K562 (cell line): Measurements from ENCODE around the gene GAS2L2. TPM values are rescaled to one million over a fixed set of nuclear protein-coding genes. Genes with fewer than 3 reads are reported as not detected.

Experiments
- ATAC-seq: fragments of 200-7000 bp; cut with Tn5 transposase; 3 replicates; pipeline ENCODE4 v1.9.1; 2020; ENCODE audit warnings: moderate library complexity
- BruUV-seq: library from RNA; stranded (reverse); fragments of 400-500 nt; replicated peaks from 2 replicates; lab custom pipeline; 2021; lab: Mats Ljungman, UMichigan
- CTCF ChIA-PET: fragments of 300-600 bp; formaldehyde crosslinking; extraction: SDS; loops from one replicate; lab custom pipeline; 2021; ENCODE audit warnings: low intra/inter-chr PET ratio; lab: Yijun Ruan, JAX
- POLR2A ChIA-PET: fragments of 300-600, 350-650 bp; sonication (Branson Sonifier 250); formaldehyde crosslinking; extraction: SDS; loops from one replicate; lab custom pipeline; 2021; ENCODE audit warnings: antibody characterized with exemption, inconsistent platforms; lab: Yijun Ruan, JAX
- DNase-seq, 4 experiments: peaks; one replicate each; pipeline versions ENCODE4 v3.0.0 to v3.0.0-alpha.2; 2011 to 2018; ENCODE audit warnings: low spot score in 3 of 4, mixed read lengths in 3 of 4; ENCODE audit errors: extremely low read depth in 1 of 4
- FAIRE-seq: peaks from 2 replicates; lab custom pipeline; 2011; peaks lifted over from hg19 to GRCh38; lab: Jason Lieb, UNC
- H2AFZ ChIP-seq: 2 replicates; pipeline ENCODE4 v1.6.0; 2011; ENCODE audit warnings: low read depth, low read length, control low read depth, inconsistent platforms
- H3K27ac ChIP-seq: fragments of 200-600 bp; 3 replicates; pipeline ENCODE4 v1.8.0; 2011; ENCODE audit warnings: low read depth, mild to moderate bottlenecking, control low read depth, inconsistent platforms, low read length, moderate library complexity, mixed read lengths; ENCODE audit errors: extremely low read depth
- H3K27me3 ChIP-seq, 2 experiments: fragments of 300-600 bp in 1 of 2; 2 replicates in 1 of 2; 3 replicates in 1 of 2; pipeline versions ENCODE4 v1.6.0 to v1.8.0; 2011; ENCODE audit warnings: inconsistent platforms in 2 of 2, low read length in 2 of 2, mild to moderate bottlenecking in 1 of 2, mixed read lengths in 1 of 2, moderate library complexity in 1 of 2; ENCODE audit not compliant: control insufficient read depth in 2 of 2, insufficient read depth in 2 of 2
- H3K36me3 ChIP-seq: fragments of 300-600 bp; 3 replicates; pipeline ENCODE4 v1.8.0; 2011; ENCODE audit warnings: mild to moderate bottlenecking, low read length, inconsistent platforms; ENCODE audit not compliant: control insufficient read depth, insufficient read depth
- H3K4me1 ChIP-seq, 2 experiments: fragments of 200-600 bp in 1 of 2; replicated peaks in 1 of 2; 2 replicates in 1 of 2; 3 replicates in 1 of 2; pipeline versions ENCODE4 v1.5.1 to v1.8.0; 2011; ENCODE audit warnings: inconsistent platforms in 2 of 2, low read length in 2 of 2, mild to moderate bottlenecking in 1 of 2, mixed read lengths in 1 of 2, moderate library complexity in 1 of 2; ENCODE audit not compliant: control insufficient read depth in 2 of 2, insufficient read depth in 2 of 2
- H3K4me2 ChIP-seq: 2 replicates; pipeline ENCODE4 v1.6.1; 2011; ENCODE audit warnings: low read length, control low read depth, inconsistent platforms, mixed read lengths; ENCODE audit not compliant: insufficient read depth
- H3K4me3 ChIP-seq: fragments of 200-600 bp; sonication (generic), shearing (Covaris generic); 2 replicates; pipeline ENCODE4 v1.5.1; 2016; ENCODE audit warnings: control low read depth, inconsistent platforms
- H3K79me2 ChIP-seq: fragments of 200-600 bp; 3 replicates; pipeline ENCODE4 v1.8.0; 2011; ENCODE audit warnings: low read length, inconsistent platforms; ENCODE audit not compliant: control insufficient read depth, insufficient read depth
- H3K9ac ChIP-seq, 2 experiments: 2 replicates each; pipeline versions ENCODE4 v1.6.0 to v1.6.1; 2011; ENCODE audit warnings: low read depth in 2 of 2, low read length in 2 of 2, control low read depth in 1 of 2, inconsistent platforms in 1 of 2, mild to moderate bottlenecking in 1 of 2, mixed read lengths in 1 of 2; ENCODE audit not compliant: insufficient read depth in 1 of 2
- H3K9me1 ChIP-seq: one replicate; pipeline ENCODE4 v1.6.0; 2011; ENCODE audit warnings: inconsistent platforms, mild to moderate bottlenecking, low read length, moderate library complexity; ENCODE audit not compliant: control insufficient read depth, insufficient read depth
- H3K9me3 ChIP-seq: replicated peaks from 2 replicates; pipeline ENCODE4 v1.5.1; 2011; ENCODE audit warnings: low read depth, low read length, inconsistent platforms; ENCODE audit not compliant: control insufficient read depth, insufficient read depth
- H4K20me1 ChIP-seq: replicated peaks from 2 replicates; pipeline ENCODE4 v1.6.1; 2011; ENCODE audit warnings: low read length, inconsistent platforms, mixed read lengths; ENCODE audit not compliant: control insufficient read depth, insufficient read depth
- C11orf30 ChIP-seq: fragments of 450-650 bp; IDR thresholded peaks from 2 replicates; pipeline ENCODE4 v1.6.1; 2016; ENCODE audit warnings: low read depth, mild to moderate bottlenecking
- FOXJ3 ChIP-seq: sonication (generic); formaldehyde crosslinking; IDR thresholded peaks from 2 replicates; pipeline ENCODE4 v1.4.0; 2020; ENCODE audit warnings: mild to moderate bottlenecking, missing genetic modification reagents
- FOXM1 ChIP-seq, 2 experiments: fragments of 450-650 bp in 1 of 2; sonication (generic) in 1 of 2; formaldehyde crosslinking in 1 of 2; IDR thresholded peaks; 2 replicates each; pipeline versions ENCODE4 v1.6.1 to v1.9.0; 2017 to 2022; ENCODE audit warnings: low read depth in 2 of 2, mild to moderate bottlenecking in 2 of 2, missing genetic modification reagents in 1 of 2, moderate library complexity in 1 of 2
- GTF2B ChIP-seq: IDR thresholded peaks from 2 replicates; pipeline ENCODE4 v1.6.1; 2011; ENCODE audit not compliant: insufficient read length; ENCODE audit errors: extremely low read depth
- HDAC6 ChIP-seq: IDR thresholded peaks from 2 replicates; pipeline ENCODE4 v1.6.1; 2012; ENCODE audit warnings: low read depth, mild to moderate bottlenecking, control low read depth, inconsistent platforms, low read length, moderate library complexity
- HMG20A ChIP-seq: fragments of 450-650 bp; formaldehyde crosslinking; conservative IDR thresholded peaks from 2 replicates; pipeline ENCODE4 v1.4.0; 2020; ENCODE audit warnings: mild to moderate bottlenecking, mixed read lengths
- ILF3 ChIP-seq: fragments of 450-650 bp; IDR thresholded peaks from 2 replicates; pipeline ENCODE4 v1.6.1; 2018; ENCODE audit warnings: antibody characterized with exemption, mild to moderate bottlenecking, moderate library complexity, borderline replicate concordance
- IRF1 ChIP-seq: sonication (generic); formaldehyde crosslinking; IDR thresholded peaks from 2 replicates; pipeline ENCODE4 v1.8.0; 2022; ENCODE audit warnings: missing genetic modification reagents, mild to moderate bottlenecking, borderline replicate concordance
- MXD1 ChIP-seq: fragments of 250-450 bp; sonication (Bioruptor Pico); IDR thresholded peaks from 2 replicates; pipeline ENCODE4 v1.8.0; 2021; ENCODE audit warnings: borderline replicate concordance, mild to moderate bottlenecking, moderate library complexity; ENCODE audit not compliant: poor library complexity, severe bottlenecking
- NFIC ChIP-seq: fragments of 450-650 bp; IDR thresholded peaks from 2 replicates; pipeline ENCODE4 v1.6.1; 2017; ENCODE audit warnings: mild to moderate bottlenecking, inconsistent platforms
- NFYB ChIP-seq: IDR thresholded peaks from 2 replicates; pipeline ENCODE4 v1.6.1; 2011; ENCODE audit warnings: mild to moderate bottlenecking, moderate library complexity; ENCODE audit not compliant: insufficient read length; ENCODE audit errors: extremely low read depth
- USF2 ChIP-seq: sonication (generic); formaldehyde crosslinking; IDR thresholded peaks from 2 replicates; pipeline ENCODE4 v1.5.0; 2020; ENCODE audit warnings: missing genetic modification reagents
- XRCC4 ChIP-seq: IDR thresholded peaks from one replicate; pipeline ENCODE4 v1.6.1; 2011; ENCODE audit not compliant: insufficient read depth, insufficient read length; ENCODE audit errors: extremely low read depth
- ZHX1 ChIP-seq: fragments of 150-350 bp; conservative IDR thresholded peaks from 2 replicates; pipeline ENCODE4 v1.6.1; 2014; ENCODE audit warnings: low read length
- ZNF165 ChIP-seq: fragments of 250-450 bp; sonication (Bioruptor Pico); IDR thresholded peaks from 2 replicates; pipeline ENCODE4 v1.4.0; 2020; ENCODE audit warnings: borderline replicate concordance
- ZNF707 ChIP-seq: fragments of 250-450 bp; sonication (Bioruptor Pico); conservative IDR thresholded peaks from 2 replicates; pipeline ENCODE4 v1.8.0; 2022; ENCODE audit warnings: inconsistent platforms, mild to moderate bottlenecking, moderate library complexity
- ZNF79 ChIP-seq: fragments of 250-450 bp; sonication (Bioruptor Pico); IDR thresholded peaks from 2 replicates; pipeline ENCODE4 v1.4.0; 2020; ENCODE audit warnings: low read depth, mild to moderate bottlenecking, moderate library complexity
- WGBS: fragments of 100-300 bp; shearing (Covaris generic); methylation state at CpG from one replicate; pipeline ENCODE4 v1.1.6; 2016; ENCODE audit warnings: low coverage, mixed read lengths; ENCODE audit not compliant: insufficient coverage; ENCODE audit errors: missing lambda C conversion rate; 5-methylcytosine and 5-hydroxymethylcytosine counted together
- in situ Hi-C: fragments of 300-500 bp; cut with MboI; formaldehyde crosslinking; loops from 4 replicates; pipeline ENCODE4 v1.15.0; 2018; ENCODE audit warnings: inconsistent platforms, mixed read lengths
- intact Hi-C: fragments of 100-400 bp; cut with micrococcal nuclease; formaldehyde crosslinking; loops from 2 replicates; pipeline ENCODE4 v1.14.2; 2022
- polyA plus RNA-seq, 8 experiments: library from polyadenylated mRNA; depleted of rRNA in 4 of 8; stranded (reverse) in 5 of 8; unstranded in 3 of 8; fragments of >200 nt; fragmentation: Nextera tagmentation in 2 of 8; fragmentation: Illumina TruSeq in 1 of 8; extraction: Ambion mirVana in 2 of 8; extraction: Trizol in 1 of 8; gene quantifications; 2 replicates each; pipeline versions ENCODE4 v1.2.1 to v1.2.3, GENCODE V29; 2011 to 2014; ENCODE audit warnings: inconsistent platforms in 1 of 8, missing spikeins in 1 of 8
- total RNA-seq, 7 experiments: library from RNA; depleted of rRNA in 6 of 7; stranded (reverse); fragments of >200 nt in 6 of 7; fragmentation: Illumina TruSeq in 2 of 7; extraction: Trizol in 2 of 7; gene quantifications; 2 replicates each; pipeline versions ENCODE4 v1.2.1 to v1.2.3, GENCODE V29; 2011 to 2021; ENCODE audit warnings: low replicate concordance in 1 of 7

GAS2L2 gene
- total and polyA plus RNA-seq, 9 of the 15 experiments (the other 6 are each of a cell fraction or from before 2014, with no cell fraction given) = not detected

GRCh38 chr17:35728551-35728950 lies 24.5 kb downstream of the GAS2L2 start:
- H3K27me3 ChIP-seq = peaks cover 4 to 15% of the 10 kb centered on the region in 2 experiments; a peak in 3 of 5 replicates
- DNase-seq = no peak
- H3K4me2 ChIP-seq = no peak overlapping the region
- H3K79me2 ChIP-seq = no peaks in the 10 kb centered on the region
- intact Hi-C loops (no loop called here), in situ Hi-C loops (loop anchor here (25.0 kb wide), 1 partner anchor 1291 kb away; no protein-coding TSS in a partner anchor)
- 77% methylated on average over 3 of the region's 3 CpGs for WGBS
- H3K9ac ChIP-seq = no peak overlapping the region
- H3K27ac ChIP-seq = no peak overlapping the region
- no peak for ATAC-seq
- POLR2A ChIA-PET = interaction anchor here (0.7 to 1.2 kb wide), 3 partner anchors 11 to 581 kb away, joined by 3 to 4 read pairs (median 3); no protein-coding TSS in a partner anchor
- CTCF ChIA-PET = no interaction called here
- H3K36me3 ChIP-seq = peaks cover 38% of the 10 kb centered on the region
- H2AFZ ChIP-seq = no peak overlapping the region
- no peak for FAIRE-seq
- no peak overlapping the region for H3K4me3 ChIP-seq
- BruUV-seq = no TSS peak
- peaks cover 3 to 12% of the 10 kb centered on the region in 2 experiments; a peak in 3 of 5 replicates for H3K4me1 ChIP-seq
- no peaks in the 10 kb centered on the region for H3K9me1 ChIP-seq
- no peaks in the 10 kb centered on the region; the same call in none of the 2 replicates for H4K20me1 ChIP-seq
- H3K9me3 ChIP-seq = no peaks in the 10 kb centered on the region
- TF ChIP-seq ZNF79 (CRISPR knock-in tag) (no peak), NFIC (no peak), IRF1 (CRISPR knock-in tag) (no peak), ILF3 (no peak), MXD1 (CRISPR knock-in tag) (no peak), USF2 (CRISPR knock-in tag) (no peak), ZNF707 (CRISPR knock-in tag) (no peak), NFYB (no peak), C11orf30 (no peak), GTF2B (no peak), XRCC4 (no peak), HMG20A (CRISPR knock-in tag) (no peak), HDAC6 (no peak), FOXJ3 (no peak), ZNF165 (CRISPR knock-in tag) (no peak), ZHX1 (no peak), FOXM1 (IDR thresholded peaks at IDR 0.05; ENCODE audit: low read depth) (no peak), FOXM1 (CRISPR knock-in tag; IDR thresholded peaks at IDR 0.05; ENCODE audit: low read depth) (no peak)
